ENCODE data around the gene LINGO3. TPM values are rescaled to one million over a fixed set of nuclear protein-coding genes. Genes with fewer than 3 reads are reported as not detected.

Gene LINGO3
- polyA plus RNA-seq, 1 donor (not counting 4 experiments of a cell fraction or from before 2014, with no cell fraction given): not detected

- DNase-seq (ENCODE audit: low read depth, low spot score) (no peak), FAIRE-seq (no peak)
- Histone ChIP-seq H3K79me2 (ENCODE audit: control insufficient read depth, insufficient read depth, low read length) (no peaks in the 10 kb centered on the region), H3K4me1 (ENCODE audit: control insufficient read depth, extremely low read depth, insufficient read depth, low read length) (no peaks in the 10 kb centered on the region), H3K27me3 (ENCODE audit: control insufficient read depth, extremely low read depth, insufficient read depth, low read length) (peaks cover 56% of the 10 kb centered on the region), H3K9me3 (ENCODE audit: control insufficient read depth, low read depth, low read length) (no peaks in the 10 kb centered on the region), H3K27ac (ENCODE audit: control insufficient read depth, insufficient read depth, low read length) (no peak overlapping the region), H2AFZ (ENCODE audit: control insufficient read depth, low read length) (no peak overlapping the region), H3K9ac (ENCODE audit: control insufficient read depth, extremely low read depth, insufficient read depth, low read length) (no peak overlapping the region), H3K4me2 (ENCODE audit: control insufficient read depth, extremely low read depth, insufficient read depth, low read depth, low read length) (no peak overlapping the region), H4K20me1 (ENCODE audit: control insufficient read depth, extremely low read depth, insufficient read depth, low read length) (no peaks in the 10 kb centered on the region), H3K9me1 (ENCODE audit: control insufficient read depth, extremely low read depth, insufficient read depth, low read length) (no peaks in the 10 kb centered on the region), H3K4me3 (ENCODE audit: control insufficient read depth in 2 of 3, extremely low read depth in 1 of 3, insufficient read depth in 2 of 3, low read depth in 1 of 3, low read length in 3 of 3) (no peak overlapping the region), H3K36me3 (ENCODE audit: control insufficient read depth in 2 of 2, extremely low read depth in 1 of 2, insufficient read depth in 2 of 2, low read length in 2 of 2) (no peaks in the 10 kb centered on the region)
- TF ChIP-seq CTCF (optimal IDR thresholded peaks at IDR 0.05 in 1 of 3, IDR thresholded peaks at IDR 0.05 in 1 of 3, conservative IDR thresholded peaks at IDR 0.05 in 1 of 3; ENCODE audit: extremely low read depth in 1 of 3, insufficient read depth in 2 of 3, low read length in 3 of 3) (no peak), EZH2 (IDR thresholded peaks at IDR 0.05; ENCODE audit: low read length) (no peak)
- dilution Hi-C loops (cut with MboI; ENCODE audit: extremely low pct_ligation_motif_present, low sequenced_read_pairs): no loop called here
These were observed 4.6 kb downstream of the LINGO3 start for GRCh38 chr19:2303211-2303798.

- no peak overlapping the region for H2AFZ ChIP-seq (ENCODE audit: control insufficient read depth, low read length)
- no peak for FAIRE-seq
These were observed 5.4 kb downstream of the LINGO3 start for GRCh38 chr19:2302319-2303210.

More at GRCh38 chr19:2302319-2303210, 5.4 kb downstream of the LINGO3 start:
- no peaks in the 10 kb centered on the region for H3K9me3 ChIP-seq (ENCODE audit: control insufficient read depth, low read depth, low read length)
- H3K27ac ChIP-seq (ENCODE audit: control insufficient read depth, insufficient read depth, low read length): no peak overlapping the region
- no peaks in the 10 kb centered on the region for H3K36me3 ChIP-seq (ENCODE audit: control insufficient read depth in 2 of 2, extremely low read depth in 1 of 2, insufficient read depth in 2 of 2, low read length in 2 of 2)
- peaks cover 51% of the 10 kb centered on the region for H3K27me3 ChIP-seq (ENCODE audit: control insufficient read depth, extremely low read depth, insufficient read depth, low read length)
- no peaks in the 10 kb centered on the region for H3K4me1 ChIP-seq (ENCODE audit: control insufficient read depth, extremely low read depth, insufficient read depth, low read length)
- TF ChIP-seq CTCF (optimal IDR thresholded peaks at IDR 0.05 in 1 of 3, IDR thresholded peaks at IDR 0.05 in 1 of 3, conservative IDR thresholded peaks at IDR 0.05 in 1 of 3; ENCODE audit: extremely low read depth in 1 of 3, insufficient read depth in 2 of 3, low read length in 3 of 3): no peak
- peak; percentile 79 for TF ChIP-seq EZH2 (IDR thresholded peaks at IDR 0.05; ENCODE audit: low read length)
- H3K4me3 ChIP-seq (ENCODE audit: control insufficient read depth in 2 of 3, extremely low read depth in 1 of 3, insufficient read depth in 2 of 3, low read depth in 1 of 3, low read length in 3 of 3): no peak overlapping the region
- no peaks in the 10 kb centered on the region for H4K20me1 ChIP-seq (ENCODE audit: control insufficient read depth, extremely low read depth, insufficient read depth, low read length)
- no peak for DNase-seq (ENCODE audit: low read depth, low spot score)
- H3K4me2 ChIP-seq (ENCODE audit: control insufficient read depth, extremely low read depth, insufficient read depth, low read depth, low read length): no peak overlapping the region
- H3K9me1 ChIP-seq (ENCODE audit: control insufficient read depth, extremely low read depth, insufficient read depth, low read length): no peaks in the 10 kb centered on the region
- no peak overlapping the region for H3K9ac ChIP-seq (ENCODE audit: control insufficient read depth, extremely low read depth, insufficient read depth, low read length)
- H3K79me2 ChIP-seq (ENCODE audit: control insufficient read depth, insufficient read depth, low read length): no peaks in the 10 kb centered on the region
- dilution Hi-C loops (cut with MboI; ENCODE audit: extremely low pct_ligation_motif_present, low sequenced_read_pairs): no loop called here

Measured in keratinocyte (primary cell).